Endothelial cell of umbilical vein (primary cell): ENCODE results near the gene BCAR3. TPM values are rescaled to one million over a fixed set of nuclear protein-coding genes. Genes with fewer than 3 reads are reported as not detected.

Source experiments
- BruUV-seq: library from RNA; stranded (reverse); fragments of 400-500 nt; replicated peaks from 2 replicates; lab custom pipeline; 2021; lab: Mats Ljungman, UMichigan
- CTCF ChIA-PET: fragments of 300-600, 350-600 bp; sonication (Branson Sonifier 250); formaldehyde crosslinking; loops from one replicate; lab custom pipeline; 2021; ENCODE audit warnings: antibody characterized with exemption, inconsistent platforms; lab: Charles Lee
- POLR2A ChIA-PET: fragments of 300-600, 350-600 bp; sonication (Branson Sonifier 250); formaldehyde crosslinking; loops from one replicate; lab custom pipeline; 2021; ENCODE audit warnings: antibody characterized with exemption, inconsistent platforms; lab: Charles Lee
- DNase-seq: peaks from one replicate; pipeline ENCODE4 v3.0.0-alpha.2; 2011; ENCODE audit warnings: low read depth, low spot score
- FAIRE-seq: peaks from 2 replicates; lab custom pipeline; 2011; peaks lifted over from hg19 to GRCh38; lab: Jason Lieb, UNC
- H2AFZ ChIP-seq: 2 replicates; pipeline ENCODE4 v1.6.0; 2012; ENCODE audit warnings: low read depth, low read length, control low read depth, inconsistent platforms
- H3K27ac ChIP-seq: 2 replicates; pipeline ENCODE4 v1.5.1; 2011; ENCODE audit warnings: low read depth, mild to moderate bottlenecking, control low read depth, low read length, moderate library complexity; ENCODE audit not compliant: insufficient read depth
- H3K27me3 ChIP-seq, 2 experiments: 2 replicates each; pipeline versions ENCODE4 v1.6.0 to v1.6.1; 2011; ENCODE audit warnings: low read length in 2 of 2, mixed read lengths in 1 of 2; ENCODE audit not compliant: control insufficient read depth in 2 of 2, insufficient read depth in 2 of 2
- H3K36me3 ChIP-seq, 2 experiments: 2 replicates in 1 of 2; 3 replicates in 1 of 2; pipeline ENCODE4 v1.5.1; 2011; ENCODE audit warnings: low read length in 2 of 2, mild to moderate bottlenecking in 1 of 2, moderate library complexity in 1 of 2; ENCODE audit not compliant: control insufficient read depth in 2 of 2, insufficient read depth in 2 of 2; ENCODE audit errors: extremely low read depth in 1 of 2
- H3K4me1 ChIP-seq: 3 replicates; pipeline ENCODE4 v1.5.1; 2011; ENCODE audit warnings: mild to moderate bottlenecking, low read length; ENCODE audit not compliant: control insufficient read depth, insufficient read depth; ENCODE audit errors: extremely low read depth
- H3K4me2 ChIP-seq: 2 replicates; pipeline ENCODE4 v1.6.1; 2011; ENCODE audit warnings: low read length, control low read depth, mixed read lengths; ENCODE audit not compliant: insufficient read depth
- H3K4me3 ChIP-seq, 3 experiments: fragments of 200-600 bp in 1 of 3; sonication (generic), shearing (Covaris generic) in 1 of 3; replicated peaks in 1 of 3; 2 replicates each; pipeline ENCODE4 v1.5.1; 2011 to 2016; ENCODE audit warnings: control low read depth in 3 of 3, low read length in 3 of 3, mild to moderate bottlenecking in 2 of 3, inconsistent platforms in 1 of 3, low read depth in 1 of 3, moderate library complexity in 1 of 3; ENCODE audit not compliant: insufficient read depth in 1 of 3
- H3K79me2 ChIP-seq: 2 replicates; pipeline ENCODE4 v1.6.0; 2012; ENCODE audit warnings: low read length, inconsistent platforms; ENCODE audit not compliant: control insufficient read depth, insufficient read depth
- H3K9ac ChIP-seq: replicated peaks from 2 replicates; pipeline ENCODE3; 2011; ENCODE audit warnings: low read length, control low read depth; ENCODE audit not compliant: insufficient read depth; ENCODE audit errors: extremely low read depth
- H3K9me1 ChIP-seq: replicated peaks from 3 replicates; pipeline ENCODE4 v1.6.0; 2011; ENCODE audit warnings: mild to moderate bottlenecking, low read length; ENCODE audit not compliant: control insufficient read depth, insufficient read depth; ENCODE audit errors: extremely low read depth
- H3K9me3 ChIP-seq: replicated peaks from 2 replicates; pipeline ENCODE4 v1.5.1; 2012; ENCODE audit warnings: low read length, inconsistent platforms; ENCODE audit not compliant: control insufficient read depth, insufficient read depth
- H4K20me1 ChIP-seq: replicated peaks from 2 replicates; pipeline ENCODE3; 2011; ENCODE audit warnings: mild to moderate bottlenecking, low read length; ENCODE audit not compliant: control insufficient read depth, insufficient read depth; ENCODE audit errors: extremely low read depth
- EZH2 ChIP-seq: IDR thresholded peaks from 2 replicates; pipeline ENCODE4 v1.6.1; 2012; ENCODE audit warnings: borderline replicate concordance, low read depth, mild to moderate bottlenecking, moderate library complexity, low read length, inconsistent platforms; ENCODE audit not compliant: severe bottlenecking
- FOS ChIP-seq: IDR thresholded peaks from 2 replicates; pipeline ENCODE4 v1.6.1; 2011; ENCODE audit warnings: mild to moderate bottlenecking, low read length, moderate library complexity, borderline replicate concordance; ENCODE audit not compliant: insufficient read depth
- GATA2 ChIP-seq: IDR thresholded peaks from 2 replicates; pipeline ENCODE4 v1.7.0; 2011; ENCODE audit warnings: low read depth, mild to moderate bottlenecking, moderate library complexity, mixed read lengths, low read length; ENCODE audit not compliant: insufficient read length, insufficient read depth
- JUN ChIP-seq: IDR thresholded peaks from 2 replicates; pipeline ENCODE4 v1.6.1; 2011; ENCODE audit warnings: borderline replicate concordance, low read depth; ENCODE audit not compliant: insufficient read length, insufficient read depth
- MYC ChIP-seq: IDR thresholded peaks from one replicate; pipeline ENCODE4 v1.6.1; 2011; ENCODE audit warnings: mild to moderate bottlenecking, low read depth, low read length
- POLR2A ChIP-seq: IDR thresholded peaks from 2 replicates; pipeline ENCODE4 v1.6.1; 2012; ENCODE audit warnings: low read depth, mild to moderate bottlenecking, control low read depth, low read length
- POLR2AphosphoS5 ChIP-seq: IDR thresholded peaks from 2 replicates; pipeline ENCODE4 v1.6.1; 2012; ENCODE audit warnings: low read depth, mild to moderate bottlenecking, control low read depth, low read length, moderate library complexity; ENCODE audit not compliant: insufficient read depth
- dilution Hi-C: fragments of 300-500 bp; cut with MboI; formaldehyde crosslinking; loops from one replicate; pipeline ENCODE4 v1.15.0; 2019; ENCODE audit warnings: low sequenced_read_pairs; ENCODE audit not compliant: extremely low pct_ligation_motif_present
- intact Hi-C: fragments of 100-400 bp; cut with micrococcal nuclease; formaldehyde crosslinking; loops from one replicate; pipeline ENCODE4 v1.10.0; 2022
- polyA plus RNA-seq, 4 experiments: library from polyadenylated mRNA; depleted of rRNA in 3 of 4; stranded (reverse) in 3 of 4; unstranded in 1 of 4; fragments of >200 nt; gene quantifications; 2 replicates each; pipeline versions ENCODE4 v1.2.1 to v1.2.3, GENCODE V29; 2011 to 2012; ENCODE audit warnings: missing spikeins in 1 of 4
- total RNA-seq: library from RNA; stranded (reverse); gene quantifications from 2 replicates; pipeline ENCODE4 v1.2.3, GENCODE V29; 2021
- TF ChIP-seq, protein P1 (sequence below), 2 donors: IDR thresholded peaks; 1 replicate in 1 of 2; 2 replicates in 1 of 2; pipeline ENCODE4 v1.5.1; 2011; ENCODE audit warnings: low read length in 2 of 2, mild to moderate bottlenecking in 2 of 2, moderate library complexity in 2 of 2, control low read depth in 1 of 2, inconsistent platforms in 1 of 2, low read depth in 1 of 2; ENCODE audit not compliant: insufficient read depth in 1 of 2; ENCODE audit errors: extremely low read depth in 1 of 2
- TF ChIP-seq, protein P2 (sequence below): IDR thresholded peaks from 2 replicates; pipeline ENCODE4 v1.6.1; 2011; ENCODE audit not compliant: insufficient read depth, insufficient read length

BCAR3 gene
- total and polyA plus RNA-seq, 2 donors (not counting 3 experiments of a cell fraction or from before 2014, with no cell fraction given): 17.5 to 32.9 TPM

DNA sequence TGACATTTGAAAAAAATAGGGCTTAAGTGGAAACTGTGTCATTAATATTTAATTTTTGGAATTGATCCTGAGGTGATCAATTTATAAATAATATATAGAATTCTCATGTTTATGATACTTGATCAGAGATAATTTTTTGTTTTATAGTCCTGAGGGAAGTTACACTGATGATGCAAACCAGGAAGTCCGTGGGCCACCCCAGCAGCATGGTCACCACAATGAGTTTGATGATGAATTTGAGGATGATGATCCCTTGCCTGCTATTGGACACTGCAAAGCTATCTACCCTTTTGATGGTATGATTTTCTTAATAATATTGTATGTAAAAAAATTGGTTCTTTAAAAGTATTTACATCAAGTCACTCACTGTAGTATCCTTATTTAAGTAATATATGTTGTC is 132.5 kb downstream of the BCAR3 start:
- dilution Hi-C loops: no loop called here
- Histone ChIP-seq H3K9ac (no peak overlapping the region), H3K4me1 (peaks cover 36% of the 10 kb centered on the region), H3K27me3 (no peaks in the 10 kb centered on the region), H2AFZ (no peak overlapping the region), H3K4me2 (no peak overlapping the region), H3K79me2 (no peaks in the 10 kb centered on the region), H3K27ac (no peak overlapping the region), H4K20me1 (no peaks in the 10 kb centered on the region), H3K36me3 (peaks cover 9 to 17% of the 10 kb centered on the region in 2 experiments), H3K9me3 (no peaks in the 10 kb centered on the region), H3K4me3 (no peak overlapping the region), H3K9me1 (no peaks in the 10 kb centered on the region)
- DNase-seq (no peak), FAIRE-seq (no peak)
- ChIA-PET CTCF (no interaction called here), POLR2A (no interaction called here)
- BruUV-seq: no TSS peak
- intact Hi-C loops: no loop called here
- TF ChIP-seq POLR2A: no peak
- no peak for TF ChIP-seq MYC
- no peak for TF ChIP-seq GATA2
- TF ChIP-seq, protein P1, sequence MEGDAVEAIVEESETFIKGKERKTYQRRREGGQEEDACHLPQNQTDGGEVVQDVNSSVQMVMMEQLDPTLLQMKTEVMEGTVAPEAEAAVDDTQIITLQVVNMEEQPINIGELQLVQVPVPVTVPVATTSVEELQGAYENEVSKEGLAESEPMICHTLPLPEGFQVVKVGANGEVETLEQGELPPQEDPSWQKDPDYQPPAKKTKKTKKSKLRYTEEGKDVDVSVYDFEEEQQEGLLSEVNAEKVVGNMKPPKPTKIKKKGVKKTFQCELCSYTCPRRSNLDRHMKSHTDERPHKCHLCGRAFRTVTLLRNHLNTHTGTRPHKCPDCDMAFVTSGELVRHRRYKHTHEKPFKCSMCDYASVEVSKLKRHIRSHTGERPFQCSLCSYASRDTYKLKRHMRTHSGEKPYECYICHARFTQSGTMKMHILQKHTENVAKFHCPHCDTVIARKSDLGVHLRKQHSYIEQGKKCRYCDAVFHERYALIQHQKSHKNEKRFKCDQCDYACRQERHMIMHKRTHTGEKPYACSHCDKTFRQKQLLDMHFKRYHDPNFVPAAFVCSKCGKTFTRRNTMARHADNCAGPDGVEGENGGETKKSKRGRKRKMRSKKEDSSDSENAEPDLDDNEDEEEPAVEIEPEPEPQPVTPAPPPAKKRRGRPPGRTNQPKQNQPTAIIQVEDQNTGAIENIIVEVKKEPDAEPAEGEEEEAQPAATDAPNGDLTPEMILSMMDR (IDR thresholded peaks at IDR 0.05; ENCODE audit: extremely low read depth in 1 of 2, insufficient read depth in 1 of 2, low read depth in 1 of 2, low read length in 2 of 2): no peak
- no peak for TF ChIP-seq POLR2AphosphoS5
- TF ChIP-seq, protein P2, sequence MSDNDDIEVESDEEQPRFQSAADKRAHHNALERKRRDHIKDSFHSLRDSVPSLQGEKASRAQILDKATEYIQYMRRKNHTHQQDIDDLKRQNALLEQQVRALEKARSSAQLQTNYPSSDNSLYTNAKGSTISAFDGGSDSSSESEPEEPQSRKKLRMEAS: no peak
- TF ChIP-seq FOS: no peak
- TF ChIP-seq EZH2: no peak
- no peak for TF ChIP-seq JUN
